Cerebellar nuclear complex (tissue), 1 donor: ENCODE measurements around the gene MICA.
"Not testable (repeated sequence)": the region's sequence is repeated elsewhere in the genome, so short reads cannot be mapped to it uniquely, and the experiment has no call there.

Experiments
- DNase-seq, 2 experiments: peaks; one replicate each; lab custom pipeline; 2025; lab: John Stamatoyannopoulos, UW

The MICA gene

DNA sequence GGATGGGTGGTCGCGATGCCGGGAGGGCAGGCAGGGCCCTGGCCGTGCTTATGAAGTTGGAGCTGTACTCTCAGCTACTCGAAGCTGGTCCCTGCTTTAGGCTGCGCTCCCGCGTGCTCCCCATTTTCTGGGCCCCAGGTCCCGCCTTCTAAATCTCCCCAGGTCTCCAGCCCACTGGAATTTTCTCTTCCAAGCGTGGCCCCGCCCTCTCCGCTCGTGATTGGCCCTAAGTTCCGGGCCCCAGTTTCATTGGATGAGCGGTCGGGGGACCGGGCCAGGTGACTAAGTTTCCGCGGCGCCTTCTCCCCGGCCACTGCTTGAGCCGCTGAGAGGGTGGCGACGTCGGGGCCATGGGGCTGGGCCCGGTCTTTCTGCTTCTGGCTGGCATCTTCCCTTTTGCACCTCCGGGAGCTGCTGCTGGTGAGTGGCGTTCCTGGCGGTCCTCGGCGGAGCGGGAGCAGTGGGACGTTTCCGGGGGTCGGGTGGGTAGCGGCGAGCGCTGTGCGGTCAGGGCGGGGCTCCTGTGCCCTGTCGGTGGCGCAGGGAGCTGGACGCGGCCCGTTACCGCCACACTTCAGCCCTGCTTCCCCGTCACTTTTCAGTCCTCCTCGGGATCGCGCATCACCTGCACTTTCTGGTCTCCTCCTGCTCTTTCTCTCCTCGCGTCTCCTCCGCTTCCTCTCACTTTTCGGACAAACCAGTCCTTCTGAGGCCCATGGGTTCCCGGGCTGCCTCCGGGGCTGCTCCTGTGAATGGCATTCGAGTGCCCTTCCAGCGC lies at the start of gene MICA:
MICA (plus strand) TSS at position 313 of the 778 bp plus-strand sequence; CDS start at position 351, 38 bp downstream.
- DNase-seq: no peak

- no peak for DNase-seq
Observed at GRCh38 chr6:31354158-31354863, 49.1 kb upstream of the MICA start.

- DNase-seq: no peak
Observed at GRCh38 chr6:31354864-31355582, 48.4 kb upstream of the MICA start.

DNA sequence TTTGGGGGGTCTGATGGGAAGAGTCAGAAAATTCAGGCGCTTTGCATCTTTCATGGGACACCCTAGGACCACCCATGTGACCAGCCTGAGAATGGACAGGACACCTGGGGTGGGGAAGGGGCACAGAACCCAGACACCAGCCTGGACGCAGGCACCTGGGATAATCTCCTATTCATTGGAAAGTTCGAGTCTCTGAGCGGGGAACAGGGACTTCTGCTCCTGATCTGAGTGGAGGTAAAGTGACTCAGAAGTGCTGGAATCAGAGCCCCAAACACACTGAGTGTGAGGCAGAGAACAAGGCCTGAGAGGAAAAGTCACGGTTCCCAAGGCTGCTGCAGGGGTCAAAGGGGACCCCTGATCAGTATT lies 47.8 kb upstream of the MICA start:
- DNase-seq: no peak

DNA sequence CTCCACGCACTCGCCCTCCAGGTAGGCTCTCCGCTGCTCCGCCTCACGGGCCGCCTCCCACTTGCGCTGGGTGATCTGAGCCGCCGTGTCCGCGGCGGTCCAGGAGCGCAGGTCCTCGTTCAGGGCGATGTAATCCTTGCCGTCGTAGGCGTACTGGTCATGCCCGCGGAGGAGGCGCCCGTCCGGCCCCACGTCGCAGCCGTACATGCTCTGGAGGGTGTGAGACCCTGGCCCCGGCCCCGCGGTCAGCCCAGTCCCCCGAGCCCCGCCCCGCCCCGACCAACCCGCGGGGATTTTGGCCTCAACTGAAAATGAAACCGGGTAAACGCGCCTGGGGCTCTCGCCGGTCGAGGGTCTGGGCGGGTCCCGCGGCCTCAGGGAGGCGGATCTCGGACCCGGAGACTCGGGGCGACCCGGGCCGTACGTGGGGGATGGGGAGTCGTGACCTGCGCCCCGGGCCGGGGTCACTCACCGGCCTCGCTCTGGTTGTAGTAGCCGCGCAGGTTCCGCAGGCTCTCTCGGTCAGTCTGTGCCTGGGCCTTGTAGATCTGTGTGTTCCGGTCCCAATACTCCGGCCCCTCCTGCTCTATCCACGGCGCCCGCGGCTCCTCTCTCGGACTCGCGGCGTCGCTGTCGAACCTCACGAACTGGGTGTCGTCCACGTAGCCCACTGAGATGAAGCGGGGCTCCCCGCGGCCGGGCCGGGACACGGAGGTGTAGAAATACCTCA lies 47.0 kb upstream of the MICA start:
- DNase-seq: no peak

DNA sequence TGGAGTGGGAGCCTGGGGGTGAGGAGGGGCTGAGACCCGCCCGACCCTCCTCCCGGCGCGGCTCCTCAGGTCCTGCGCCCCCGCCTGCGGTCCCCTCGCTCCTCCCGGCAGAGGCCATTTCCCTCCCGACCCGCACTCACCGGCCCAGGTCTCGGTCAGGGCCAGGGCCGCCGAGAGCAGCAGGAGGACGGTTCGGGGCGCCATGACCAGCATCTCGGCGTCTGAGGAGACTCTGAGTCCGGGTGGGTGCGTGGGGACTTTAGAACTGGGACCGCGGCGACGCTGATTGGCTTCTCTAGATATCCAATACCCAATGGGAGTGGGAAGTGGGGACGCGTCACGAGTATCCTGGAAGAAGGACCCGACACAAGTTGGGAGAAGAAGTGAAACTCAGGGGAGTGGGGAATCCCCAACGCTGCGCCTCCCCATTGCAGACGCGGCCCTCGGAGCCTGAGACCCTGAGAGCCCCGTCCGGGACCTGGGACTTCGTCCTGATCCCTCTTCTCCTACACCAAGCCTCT lies 46.4 kb upstream of the MICA start, which contains the start of gene HLA-B:
HLA-B (minus strand) TSS at position 234 of the 521 bp plus-strand sequence; CDS start at position 213, 21 bp downstream.
- peak in 1 of 2 experiments; percentile 29 for DNase-seq

DNA sequence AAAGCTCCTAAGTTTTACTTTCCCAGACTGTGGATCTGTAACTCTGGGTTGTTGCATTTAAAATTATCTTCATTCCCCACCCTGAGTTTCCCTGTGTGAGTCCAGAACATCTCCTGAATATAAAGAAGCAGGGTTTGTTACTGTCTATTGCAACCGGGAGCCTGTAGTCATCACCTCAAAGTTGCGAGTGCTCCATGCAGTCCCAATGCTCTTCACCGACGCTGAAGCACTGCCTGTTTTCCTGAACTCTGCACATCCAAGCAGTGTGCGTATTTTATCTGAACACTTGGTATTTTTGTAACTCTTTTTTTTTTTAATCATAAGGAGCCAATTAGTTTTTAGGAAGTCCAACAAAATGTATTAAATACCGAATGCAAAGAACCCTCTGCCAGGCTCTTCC lies 45.5 kb upstream of the MICA start:
- DNase-seq: no peak

DNA sequence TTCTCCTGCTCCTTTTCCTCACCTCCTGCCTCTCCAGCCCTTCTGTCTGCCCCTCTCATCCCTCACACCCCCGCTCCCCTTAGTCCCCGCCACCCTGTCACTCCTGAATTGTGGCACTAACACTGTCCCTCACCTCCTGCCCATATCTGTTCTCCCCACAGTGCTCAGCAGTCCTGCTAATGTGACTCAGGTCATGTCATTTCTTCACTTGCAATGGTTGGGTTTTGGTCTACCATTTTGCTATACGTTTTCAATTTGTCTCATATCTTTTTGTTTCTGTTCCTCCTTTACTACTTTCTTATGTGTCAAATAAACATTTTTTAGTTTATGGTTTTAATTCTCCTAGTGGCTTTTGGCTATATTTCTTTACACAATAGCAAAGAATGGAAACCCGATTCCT lies 45.1 kb upstream of the MICA start:
- no peak for DNase-seq

GRCh38 chr6:31359581-31359980 lies 43.8 kb upstream of the MICA start:
- no peak for DNase-seq

DNA sequence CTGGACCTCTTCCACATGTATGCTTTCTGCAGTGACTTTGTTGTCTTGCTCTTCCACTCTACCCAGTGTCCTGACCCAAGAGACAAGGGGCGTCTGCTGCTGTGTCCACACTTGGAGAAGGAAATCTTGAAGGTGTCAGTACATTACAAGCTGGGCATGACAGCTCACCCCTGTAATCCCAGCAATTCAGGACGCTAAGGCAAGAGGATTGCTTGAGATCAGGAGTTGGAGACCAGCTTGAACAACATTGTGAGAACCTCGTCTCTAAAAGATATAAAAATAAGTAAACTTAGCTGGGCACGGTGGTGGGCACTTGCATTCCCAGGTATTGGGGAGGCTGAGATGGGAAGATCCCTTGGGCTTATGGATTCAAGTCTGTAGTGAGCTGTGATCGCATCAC lies 40.6 kb upstream of the MICA start:
- no peak for DNase-seq

DNA sequence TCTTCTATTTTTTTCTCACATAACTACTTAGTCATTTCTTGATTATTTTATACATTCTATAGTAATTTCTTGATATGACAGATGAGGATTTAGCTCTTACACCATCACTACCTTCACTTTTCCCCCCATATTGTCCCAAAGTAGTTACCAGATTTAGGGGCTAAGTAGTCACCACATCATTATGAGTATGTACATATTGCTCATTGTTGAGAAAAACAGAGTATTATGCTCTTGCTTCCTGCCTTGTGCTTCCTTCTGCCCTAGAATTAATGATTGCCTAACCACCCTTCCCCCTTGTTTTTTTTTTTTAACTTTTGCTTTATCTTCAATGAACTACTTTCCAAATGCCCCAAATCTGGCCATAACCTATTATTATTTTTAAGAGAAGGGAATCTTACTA lies 39.6 kb upstream of the MICA start:
- no peak for DNase-seq

DNA sequence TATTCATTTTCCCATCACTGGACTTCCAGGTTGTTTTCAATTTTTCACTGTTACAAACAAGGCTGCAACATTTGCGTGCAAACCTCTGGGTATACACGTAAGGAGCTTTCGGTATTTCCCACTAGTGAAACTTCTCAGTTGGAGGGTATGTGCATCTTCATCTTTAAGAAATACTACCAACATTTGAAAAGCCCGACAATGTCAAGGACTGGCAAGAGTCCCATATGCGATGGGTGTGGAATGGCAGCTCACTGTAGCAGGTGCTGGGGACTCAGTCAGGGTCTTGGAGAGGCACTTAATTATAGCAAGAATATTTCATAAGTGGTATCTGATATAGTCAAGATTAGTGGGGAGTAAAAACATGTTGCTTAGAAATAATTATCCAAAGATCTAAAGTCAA lies 37.5 kb upstream of the MICA start:
- peak in 1 of 2 experiments; percentile 14 for DNase-seq

GRCh38 chr6:31366693-31367470 lies 36.5 kb upstream of the MICA start:
- peak; percentile 80 to 89 for DNase-seq

DNA sequence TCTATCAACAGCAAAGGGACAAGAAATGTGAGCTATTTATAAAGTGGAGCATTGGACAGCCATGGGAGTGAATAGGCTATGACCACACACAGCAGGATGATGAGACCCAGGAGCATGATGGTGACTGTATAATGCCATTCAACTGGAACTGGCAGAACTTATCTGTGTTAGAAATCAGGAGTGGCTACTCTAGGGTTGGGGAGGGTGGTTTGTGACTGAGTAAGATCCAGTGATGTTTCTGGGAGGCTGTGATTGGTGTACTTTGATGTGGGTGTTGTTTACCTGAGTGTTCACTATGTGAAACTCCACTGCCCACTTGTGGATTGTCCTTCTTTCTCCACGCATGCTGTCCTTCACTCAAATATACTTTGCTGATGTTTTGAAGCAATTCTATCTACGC lies 34.9 kb upstream of the MICA start:
- no peak for DNase-seq

DNA sequence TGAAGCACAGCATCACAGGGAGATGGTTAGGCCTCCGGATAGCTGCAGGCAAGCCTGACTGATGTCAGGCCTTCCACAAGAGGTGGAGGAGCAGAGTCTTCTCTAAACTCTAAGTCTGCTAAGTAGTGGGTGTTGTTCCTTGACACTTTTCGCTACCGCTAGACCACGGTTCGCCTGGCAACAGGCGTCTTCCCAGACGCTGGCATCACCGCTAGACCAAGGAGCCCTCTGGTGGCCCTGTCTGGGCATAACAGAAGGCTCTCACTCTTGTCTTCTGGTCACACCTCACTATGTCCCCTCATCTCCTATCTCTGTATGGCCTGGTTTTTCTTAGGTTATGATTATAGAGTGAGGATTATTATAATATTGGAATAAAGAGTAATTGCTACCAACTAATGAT lies 29.3 kb upstream of the MICA start:
- DNase-seq: not testable (repeated sequence)

- DNase-seq: no peak
Observed at GRCh38 chr6:31375699-31376098, 27.7 kb upstream of the MICA start.

- no peak for DNase-seq
Observed at GRCh38 chr6:31377029-31377428, 26.4 kb upstream of the MICA start.

- no peak for DNase-seq
Observed at GRCh38 chr6:31378062-31378720, 25.2 kb upstream of the MICA start.

DNA sequence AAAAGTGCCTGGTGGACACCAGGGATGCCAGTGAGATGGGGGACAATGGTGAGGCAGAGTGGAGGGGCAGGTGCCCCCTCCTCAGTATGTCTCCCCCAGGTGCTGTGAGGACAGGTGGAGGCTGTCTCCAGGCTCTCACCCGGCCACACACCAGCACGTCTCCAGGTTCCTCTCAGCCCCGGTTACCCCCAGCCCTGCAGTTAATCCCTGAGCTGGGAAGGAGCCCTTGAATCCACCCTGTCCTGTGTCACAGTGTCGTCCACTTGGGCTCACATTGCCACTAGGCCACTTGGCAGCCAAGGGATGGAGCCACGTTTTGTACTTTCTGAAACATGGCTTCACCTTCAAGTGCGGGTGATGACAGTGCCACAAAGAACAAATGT lies 24.7 kb upstream of the MICA start:
- DNase-seq: no peak

DNA sequence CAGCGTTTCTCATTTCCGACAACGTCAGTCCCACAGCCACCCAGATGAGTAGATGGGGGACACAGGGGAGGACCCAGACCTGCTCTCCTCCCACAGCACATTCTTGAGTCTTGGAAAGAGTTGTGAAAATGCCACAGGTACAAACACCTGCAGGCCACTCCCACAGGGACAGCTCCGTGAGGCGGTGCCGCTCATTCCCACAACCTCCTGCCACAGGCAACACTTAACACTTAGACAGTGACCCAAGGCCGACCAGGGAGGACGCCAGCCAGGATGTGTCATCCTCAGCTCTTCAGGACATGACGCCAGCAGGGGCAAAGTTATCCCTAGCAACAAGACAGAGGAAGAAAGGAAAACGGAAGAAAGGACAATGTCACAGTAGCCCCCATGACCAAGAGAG lies 23.5 kb upstream of the MICA start:
- DNase-seq: no peak

DNA sequence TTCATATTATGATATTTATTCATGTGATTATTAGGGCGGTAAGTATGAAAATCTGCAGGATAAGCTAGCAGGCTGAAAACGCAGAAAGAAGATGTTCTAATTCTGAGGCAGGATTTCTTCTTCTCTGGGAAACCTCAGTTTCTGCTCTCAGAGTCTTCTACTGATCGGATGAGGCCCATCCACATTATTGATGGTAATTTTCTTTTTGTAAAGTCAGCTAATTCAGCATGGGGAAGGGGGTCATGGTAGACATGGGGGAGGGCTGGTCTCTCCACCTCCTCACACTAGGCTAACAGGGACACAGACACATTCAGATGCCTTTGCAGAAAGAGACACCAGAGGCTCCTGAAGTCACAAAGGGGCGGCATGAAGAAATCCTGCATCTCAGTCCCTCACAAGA lies 21.7 kb upstream of the MICA start:
- no peak for DNase-seq
